K562 (cell line): ENCODE measurements around the gene FXYD4. TPM values are rescaled to one million over a fixed set of nuclear protein-coding genes. Genes with fewer than 3 reads are reported as not detected.
A peak's percentile ranks its signal among the peaks of the same experiment; 100 is the strongest.

Experiments
- BRF2 ChIP-seq: IDR thresholded peaks from 3 replicates; pipeline ENCODE4 v1.6.1; 2011; ENCODE audit warnings: borderline replicate concordance, mild to moderate bottlenecking; ENCODE audit not compliant: insufficient read length, insufficient read depth
- CREB3 ChIP-seq: fragments of 450-650 bp; conservative IDR thresholded peaks from 2 replicates; pipeline ENCODE4 v1.6.1; 2016; ENCODE audit warnings: missing genetic modification characterization, low read depth, mild to moderate bottlenecking, missing compliant biosample characterization, moderate library complexity
- DLX4 ChIP-seq: fragments of 250-450 bp; sonication (Bioruptor Pico); IDR thresholded peaks from 2 replicates; pipeline ENCODE4 v1.6.1; 2021; ENCODE audit warnings: mild to moderate bottlenecking
- EGR1 ChIP-seq: fragments of 450-650 bp; conservative IDR thresholded peaks from 2 replicates; pipeline ENCODE4 v1.6.1; 2017; ENCODE audit warnings: mild to moderate bottlenecking
- FOXJ3 ChIP-seq: sonication (generic); formaldehyde crosslinking; IDR thresholded peaks from 2 replicates; pipeline ENCODE4 v1.4.0; 2020; ENCODE audit warnings: mild to moderate bottlenecking, missing genetic modification reagents
- GTF3C2 ChIP-seq: IDR thresholded peaks from 3 replicates; pipeline ENCODE4 v1.6.1; 2011; ENCODE audit warnings: borderline replicate concordance, mild to moderate bottlenecking, moderate library complexity; ENCODE audit not compliant: insufficient read length; ENCODE audit errors: extremely low read depth
- HMGN3 ChIP-seq: IDR thresholded peaks from 2 replicates; pipeline ENCODE4 v1.6.1; 2011; ENCODE audit warnings: borderline replicate concordance, low read depth, mild to moderate bottlenecking, mixed read lengths, low read length; ENCODE audit not compliant: insufficient read length; ENCODE audit errors: extremely low read depth
- MXI1 ChIP-seq: IDR thresholded peaks from 2 replicates; pipeline ENCODE4 v1.6.1; 2011; ENCODE audit warnings: low read depth, mild to moderate bottlenecking, improper control_type of control experiment, low read length
- NFIC ChIP-seq: fragments of 450-650 bp; IDR thresholded peaks from 2 replicates; pipeline ENCODE4 v1.6.1; 2017; ENCODE audit warnings: mild to moderate bottlenecking, inconsistent platforms
- NFIX ChIP-seq: fragments of 250-450 bp; sonication (Bioruptor Pico); IDR thresholded peaks from 2 replicates; pipeline ENCODE4 v1.4.0; 2020; ENCODE audit warnings: low read depth, mild to moderate bottlenecking, moderate library complexity
- RBM34 ChIP-seq: fragments of 200-400 bp; formaldehyde crosslinking; IDR thresholded peaks from 2 replicates; pipeline ENCODE4 v1.6.1; 2018; ENCODE audit warnings: low read length, borderline replicate concordance; ENCODE audit not compliant: insufficient read depth
- SREBF2 ChIP-seq: sonication (generic); formaldehyde crosslinking; IDR thresholded peaks from 2 replicates; pipeline ENCODE4 v1.4.0; 2020; ENCODE audit warnings: mild to moderate bottlenecking, missing genetic modification reagents
- TAL1 ChIP-seq: fragments of 450-650 bp; IDR thresholded peaks from 2 replicates; pipeline ENCODE4 v1.6.1; 2016; ENCODE audit warnings: mild to moderate bottlenecking
- ZNF134 ChIP-seq: fragments of 250-450 bp; sonication (Bioruptor Pico); conservative IDR thresholded peaks from 2 replicates; pipeline ENCODE4 v1.4.0; 2020
- ZNF146 ChIP-seq: IDR thresholded peaks from one replicate; pipeline ENCODE4 v1.6.1; 2018; ENCODE audit warnings: missing compliant biosample characterization; ENCODE audit not compliant: unreplicated experiment
- polyA plus RNA-seq, 8 experiments: library from polyadenylated mRNA; depleted of rRNA in 4 of 8; stranded (reverse) in 5 of 8; unstranded in 3 of 8; fragments of >200 nt; fragmentation: Nextera tagmentation in 2 of 8; fragmentation: Illumina TruSeq in 1 of 8; extraction: Ambion mirVana in 2 of 8; extraction: Trizol in 1 of 8; gene quantifications; 2 replicates each; pipeline versions ENCODE4 v1.2.1 to v1.2.3, GENCODE V29; 2011 to 2014; ENCODE audit warnings: inconsistent platforms in 1 of 8, missing spikeins in 1 of 8
- total RNA-seq, 7 experiments: library from RNA; depleted of rRNA in 6 of 7; stranded (reverse); fragments of >200 nt in 6 of 7; fragmentation: Illumina TruSeq in 2 of 7; extraction: Trizol in 2 of 7; gene quantifications; 2 replicates each; pipeline versions ENCODE4 v1.2.1 to v1.2.3, GENCODE V29; 2011 to 2021; ENCODE audit warnings: low replicate concordance in 1 of 7

Gene FXYD4
- total and polyA plus RNA-seq, 9 of the 15 experiments (the other 6 are each of a cell fraction or from before 2014, with no cell fraction given), result not detected

- TF ChIP-seq DLX4 (CRISPR knock-in tag) (no peak), RBM34 (no peak), MXI1 (no peak), HMGN3 (peak; percentile 61), GTF3C2 (no peak), NFIX (CRISPR knock-in tag) (no peak), BRF2 (no peak), FOXJ3 (CRISPR knock-in tag) (no peak), CREB3 (tag) (peak; percentile 82), NFIC (0 out of 2 replicates have a peak, but pooled peaks have one; percentile 28), EGR1 (no peak), ZNF146 (no peak), ZNF134 (CRISPR knock-in tag) (no peak), SREBF2 (CRISPR knock-in tag) (no peak), TAL1 (peak; percentile 34)
These were observed 49.1 kb downstream of the FXYD4 start (continued) for GRCh38 chr10:43420369-43421200.
